ENCODE results near the gene PADI3. TPM values are rescaled to one million over a fixed set of nuclear protein-coding genes. Genes with fewer than 3 reads are reported as not detected.

PADI3 gene
- total RNA-seq, 2 experiments from 2014 or later, result not detected

- Mint-ChIP-seq H3K4me3 (no peak overlapping the region), H3K9me3 (no peaks in the 10 kb centered on the region), H3K4me1 (no peaks in the 10 kb centered on the region), H3K27ac (no peak overlapping the region), H3K27me3 (peaks cover 6% of the 10 kb centered on the region), H3K36me3 (ENCODE audit: low read depth) (no peaks in the 10 kb centered on the region)
- ChIA-PET POLR2A (interaction anchor here (1.4 kb wide), 1 partner anchor 9 kb away, joined by 3 read pairs; no protein-coding TSS in a partner anchor), CTCF (no interaction called here)
- no peak for DNase-seq
Observed at GRCh38 chr1:17222557-17222956, 26.3 kb upstream of the PADI3 start.

- Mint-ChIP-seq H3K27ac (no peak overlapping the region), H3K4me3 (no peak overlapping the region), H3K9me3 (no peaks in the 10 kb centered on the region), H3K36me3 (ENCODE audit: low read depth) (no peaks in the 10 kb centered on the region), H3K27me3 (peaks cover 2% of the 10 kb centered on the region), H3K4me1 (no peaks in the 10 kb centered on the region)
- POLR2A ChIA-PET, result no interaction called here
- no peak for DNase-seq
- CTCF ChIA-PET, result no interaction called here
Observed at GRCh38 chr1:17224434-17224833, 24.5 kb upstream of the PADI3 start.

GRCh38 chr1:17225140-17225539 is 23.8 kb upstream of the PADI3 start:
- Mint-ChIP-seq H3K4me1 (no peaks in the 10 kb centered on the region), H3K36me3 (ENCODE audit: low read depth) (no peaks in the 10 kb centered on the region), H3K27ac (no peak overlapping the region), H3K9me3 (no peaks in the 10 kb centered on the region), H3K4me3 (no peak overlapping the region), H3K27me3 (peaks cover 2% of the 10 kb centered on the region)
- no peak for DNase-seq
- CTCF ChIA-PET, result no interaction called here
- POLR2A ChIA-PET, result no interaction called here

GRCh38 chr1:17227358-17227915 is 21.5 kb upstream of the PADI3 start:
- Mint-ChIP-seq H3K27ac (no peak overlapping the region), H3K36me3 (ENCODE audit: low read depth) (no peaks in the 10 kb centered on the region), H3K4me1 (no peaks in the 10 kb centered on the region), H3K9me3 (no peaks in the 10 kb centered on the region), H3K4me3 (no peak overlapping the region), H3K27me3 (peaks cover 2% of the 10 kb centered on the region)
- POLR2A ChIA-PET, result no interaction called here
- CTCF ChIA-PET, result no interaction called here
- no peak for DNase-seq

- DNase-seq, result no peak
- Mint-ChIP-seq H3K4me3 (no peak overlapping the region), H3K4me1 (no peaks in the 10 kb centered on the region), H3K27ac (no peak overlapping the region), H3K36me3 (ENCODE audit: low read depth) (no peaks in the 10 kb centered on the region), H3K27me3 (no peaks in the 10 kb centered on the region), H3K9me3 (no peaks in the 10 kb centered on the region)
- ChIA-PET POLR2A (no interaction called here), CTCF (no interaction called here)
Observed at GRCh38 chr1:17228619-17229018, 20.3 kb upstream of the PADI3 start.

- H3K4me1 Mint-ChIP-seq, result no peaks in the 10 kb centered on the region
- no peak overlapping the region for H3K27ac Mint-ChIP-seq
- no peak overlapping the region for H3K4me3 Mint-ChIP-seq
- ChIA-PET CTCF (no interaction called here), POLR2A (no interaction called here)
- no peaks in the 10 kb centered on the region for H3K9me3 Mint-ChIP-seq
- H3K27me3 Mint-ChIP-seq, result no peaks in the 10 kb centered on the region
- H3K36me3 Mint-ChIP-seq (ENCODE audit: low read depth), result no peaks in the 10 kb centered on the region
- DNase-seq, result no peak
Observed at GRCh38 chr1:17229379-17229778, 19.5 kb upstream of the PADI3 start.

GRCh38 chr1:17230106-17230505 is 18.8 kb upstream of the PADI3 start:
- ChIA-PET POLR2A (no interaction called here), CTCF (no interaction called here)
- no peak overlapping the region for H3K4me3 Mint-ChIP-seq
- no peak overlapping the region for H3K27ac Mint-ChIP-seq
- no peaks in the 10 kb centered on the region for H3K9me3 Mint-ChIP-seq
- H3K4me1 Mint-ChIP-seq, result no peaks in the 10 kb centered on the region
- H3K36me3 Mint-ChIP-seq (ENCODE audit: low read depth), result no peaks in the 10 kb centered on the region
- DNase-seq, result no peak
- H3K27me3 Mint-ChIP-seq, result no peaks in the 10 kb centered on the region

GRCh38 chr1:17230671-17231310 is 18.1 kb upstream of the PADI3 start:
- ChIA-PET POLR2A (no interaction called here), CTCF (interaction anchor here (0.6 kb wide), 1 partner anchor 265 kb away, joined by 3 read pairs; no protein-coding TSS in a partner anchor)
- no peaks in the 10 kb centered on the region for H3K27me3 Mint-ChIP-seq
- DNase-seq, result no peak
- H3K36me3 Mint-ChIP-seq (ENCODE audit: low read depth), result no peaks in the 10 kb centered on the region
- no peaks in the 10 kb centered on the region for H3K4me1 Mint-ChIP-seq
- H3K9me3 Mint-ChIP-seq, result no peaks in the 10 kb centered on the region
- no peak overlapping the region for H3K27ac Mint-ChIP-seq
- H3K4me3 Mint-ChIP-seq, result no peak overlapping the region

- Mint-ChIP-seq H3K36me3 (ENCODE audit: low read depth) (no peaks in the 10 kb centered on the region), H3K4me3 (no peak overlapping the region), H3K27me3 (no peaks in the 10 kb centered on the region), H3K9me3 (no peaks in the 10 kb centered on the region), H3K4me1 (no peaks in the 10 kb centered on the region), H3K27ac (no peak overlapping the region)
- ChIA-PET POLR2A (no interaction called here), CTCF (no interaction called here)
- no peak for DNase-seq
Observed at GRCh38 chr1:17232759-17233661, 15.9 kb upstream of the PADI3 start.

GRCh38 chr1:17233675-17234320 is 15.1 kb upstream of the PADI3 start:
- H3K4me1 Mint-ChIP-seq, result no peaks in the 10 kb centered on the region
- no peak overlapping the region for H3K4me3 Mint-ChIP-seq
- POLR2A ChIA-PET, result interaction anchor here (1.5 kb wide), 1 partner anchor 109 kb away, joined by 3 read pairs; no protein-coding TSS in a partner anchor

GRCh38 chr1:17234405-17234804 is 14.5 kb upstream of the PADI3 start:
- ChIA-PET CTCF (interaction anchor here (0.9 to 1.7 kb wide), 2 partner anchors 11 to 109 kb away, joined by 4 to 7 read pairs; no protein-coding TSS in a partner anchor), POLR2A (interaction anchor here (1.5 kb wide), 1 partner anchor 110 kb away, joined by 3 read pairs; no protein-coding TSS in a partner anchor)

More at GRCh38 chr1:17233675-17234320, 15.1 kb upstream of the PADI3 start:
- Mint-ChIP-seq H3K27me3 (no peaks in the 10 kb centered on the region), H3K9me3 (no peaks in the 10 kb centered on the region), H3K27ac (no peak overlapping the region), H3K36me3 (ENCODE audit: low read depth) (no peaks in the 10 kb centered on the region)
- DNase-seq, result no peak
- CTCF ChIA-PET, result interaction anchor here (0.9 to 1.7 kb wide), 2 partner anchors 11 to 108 kb away, joined by 4 to 7 read pairs; no protein-coding TSS in a partner anchor

GRCh38 chr1:17235135-17235885 is 13.6 kb upstream of the PADI3 start:
- CTCF ChIA-PET, result interaction anchor here (1.7 kb wide), 1 partner anchor 110 kb away, joined by 7 read pairs; no protein-coding TSS in a partner anchor
- no peak for DNase-seq
- Mint-ChIP-seq H3K9me3 (no peaks in the 10 kb centered on the region), H3K36me3 (ENCODE audit: low read depth) (no peaks in the 10 kb centered on the region), H3K27ac (no peak overlapping the region), H3K4me3 (no peak overlapping the region), H3K27me3 (no peaks in the 10 kb centered on the region), H3K4me1 (no peaks in the 10 kb centered on the region)
- POLR2A ChIA-PET, result interaction anchor here (1.5 kb wide), 1 partner anchor 111 kb away, joined by 3 read pairs; no protein-coding TSS in a partner anchor

More at GRCh38 chr1:17234405-17234804, 14.5 kb upstream of the PADI3 start:
- Mint-ChIP-seq H3K4me3 (no peak overlapping the region), H3K9me3 (no peaks in the 10 kb centered on the region), H3K36me3 (ENCODE audit: low read depth) (no peaks in the 10 kb centered on the region), H3K27ac (no peak overlapping the region), H3K27me3 (no peaks in the 10 kb centered on the region), H3K4me1 (no peaks in the 10 kb centered on the region)
- DNase-seq, result no peak

All from activated CD4-positive, alpha-beta memory T cell treated with anti-CD3 and anti-CD28 coated beads, Interleukin-2, amount 10 ng/mL, durations not matched to agents 7 days and 5 days (primary cell).